NK-92 (cell line): ENCODE results near the gene ANKRD22.

Experiments used
- DNase-seq: peaks from one replicate; lab custom pipeline; 2025; ENCODE audit not compliant: unreplicated experiment; lab: John Stamatoyannopoulos, UW

Gene ANKRD22

GRCh38 chr10:88879534-88880281 lies 28.1 kb upstream of the ANKRD22 start, which contains the start of gene STAMBPL1:
Gene STAMBPL1 (plus strand): TSS chr10:88880245. CDS start chr10:88901709, 21,464 bp downstream.
- no peak for DNase-seq

DNA sequence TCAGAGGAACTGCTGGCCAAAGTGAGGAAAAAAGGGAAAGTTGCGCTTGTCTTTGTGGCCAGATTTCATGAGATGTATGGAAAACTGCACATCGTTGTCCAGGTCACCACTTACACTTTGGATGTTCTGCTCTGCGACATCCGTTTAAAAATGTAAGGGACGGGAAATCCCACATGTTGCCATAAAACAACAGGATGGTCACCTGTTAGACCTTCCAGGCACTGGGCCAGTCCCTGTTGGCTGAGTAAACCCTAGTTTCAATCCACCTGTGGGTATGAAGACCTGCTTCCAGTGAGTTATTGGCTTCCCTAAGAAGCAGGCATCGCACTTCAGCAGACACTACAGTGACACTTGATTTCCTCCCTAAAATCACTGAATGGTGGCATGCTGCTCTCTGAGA lies 25.7 kb upstream of the ANKRD22 start:
- DNase-seq, result no peak

- DNase-seq, result no peak
Measured at GRCh38 chr10:88875081-88875480, 23.4 kb upstream of the ANKRD22 start.

DNA sequence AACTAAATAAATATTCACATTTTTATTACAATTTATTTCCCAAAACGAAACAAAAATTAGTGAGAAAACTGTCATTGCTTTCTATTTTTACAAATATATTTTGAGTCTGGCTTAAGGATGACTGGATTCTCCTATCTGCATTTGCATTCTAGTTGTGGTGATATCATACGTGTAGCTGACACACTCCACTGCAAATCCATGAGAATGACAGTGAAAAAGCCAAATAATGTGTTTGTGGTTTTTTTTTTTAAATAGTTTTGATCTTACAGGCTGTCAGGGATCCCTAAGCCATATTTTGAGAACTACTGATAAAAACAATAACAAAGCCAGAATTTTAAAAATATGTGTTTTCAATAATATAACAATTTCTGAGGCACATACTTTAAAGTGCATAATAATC lies 22.6 kb upstream of the ANKRD22 start:
- no peak for DNase-seq

DNA sequence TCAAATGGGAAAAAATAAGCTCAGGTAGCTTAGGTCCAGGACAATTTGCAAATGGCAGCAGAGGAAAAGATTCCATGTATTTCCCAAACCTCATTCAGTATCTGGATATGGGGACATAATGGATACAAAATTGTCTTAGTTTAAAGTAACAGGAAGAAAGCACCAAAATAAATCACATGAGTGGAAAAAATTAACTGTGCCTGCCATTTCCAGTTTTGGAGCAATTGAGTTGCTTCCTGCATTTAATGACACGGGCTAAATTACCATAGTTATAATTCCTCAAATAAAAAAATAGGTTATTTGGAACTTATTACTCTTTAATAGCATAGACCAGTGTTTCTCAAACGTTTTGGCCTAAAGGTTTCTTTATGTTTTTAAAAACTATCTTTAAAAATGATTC lies 22.1 kb upstream of the ANKRD22 start:
- DNase-seq, result no peak

GRCh38 chr10:88870089-88870488 lies 18.4 kb upstream of the ANKRD22 start:
- DNase-seq, result no peak

- DNase-seq, result no peak
Measured at GRCh38 chr10:88866454-88866853, 14.8 kb upstream of the ANKRD22 start.

DNA sequence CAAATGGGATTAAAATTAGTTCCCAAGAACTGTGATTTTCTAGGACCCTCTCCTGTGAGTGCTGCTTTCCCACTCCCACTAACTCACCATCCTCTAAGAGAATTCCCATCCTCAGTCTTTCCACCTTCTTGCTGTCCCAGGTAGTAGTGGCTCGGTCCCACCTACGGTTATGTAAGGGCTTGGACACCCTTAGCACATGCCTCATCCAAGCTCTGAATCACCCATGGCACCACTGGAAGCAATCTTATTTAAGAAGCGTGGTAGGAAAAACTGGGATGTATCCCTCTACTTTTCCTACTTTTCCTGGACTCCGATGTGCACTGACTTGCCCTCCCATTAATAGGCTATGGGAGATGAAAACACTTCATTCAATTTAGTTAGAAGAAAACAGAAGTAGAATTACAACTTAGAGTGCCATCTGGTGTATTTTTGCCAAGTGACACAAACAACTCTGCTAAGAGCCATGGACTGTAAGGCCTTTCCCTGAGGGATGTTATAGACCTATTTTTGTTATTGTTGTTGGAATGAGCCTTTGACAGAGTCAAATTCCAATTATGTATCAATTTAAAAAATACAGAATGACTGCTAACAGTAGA lies 13.7 kb upstream of the ANKRD22 start:
- no peak for DNase-seq

DNA sequence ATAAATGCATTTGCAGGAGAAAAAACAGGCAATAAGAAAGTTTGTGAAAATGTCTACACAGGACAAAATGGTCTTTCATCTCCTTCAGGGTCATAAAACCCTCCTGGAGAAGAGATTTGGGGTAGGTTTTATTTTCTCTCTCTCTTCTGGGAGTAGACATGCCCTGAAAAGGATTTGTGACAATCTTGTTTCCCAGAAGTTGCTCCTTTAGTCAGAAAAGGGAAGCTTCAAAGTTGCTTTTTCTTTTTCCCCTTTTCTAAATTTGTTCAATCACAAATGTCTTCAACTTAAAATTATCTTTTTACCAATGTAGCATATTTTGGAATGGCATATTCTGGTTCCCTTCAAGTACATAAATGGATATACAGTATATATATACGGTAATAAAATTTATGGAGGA lies 9.4 kb upstream of the ANKRD22 start:
- no peak for DNase-seq

GRCh38 chr10:88858491-88858890 lies 6.8 kb upstream of the ANKRD22 start:
- no peak for DNase-seq

DNA sequence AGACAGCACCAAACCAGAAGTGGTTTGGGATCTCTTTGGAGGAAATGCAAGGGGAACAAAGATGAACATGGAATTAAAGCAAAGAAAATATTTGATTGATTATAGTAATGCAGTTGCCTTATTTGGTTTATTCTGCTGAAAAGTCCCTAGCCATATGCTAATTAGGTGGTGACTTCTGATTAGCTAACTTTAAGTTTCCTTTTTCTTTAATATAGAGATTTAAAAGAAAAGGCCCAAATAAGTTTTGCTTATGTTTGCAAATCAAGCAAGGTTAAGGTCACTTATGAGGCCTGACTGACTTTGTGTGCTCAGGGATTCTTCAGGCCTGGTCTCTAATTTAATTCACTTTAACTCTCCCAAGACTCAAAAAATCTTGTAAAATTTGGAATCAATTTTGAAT lies 6.2 kb upstream of the ANKRD22 start:
- DNase-seq, result no peak

- no peak for DNase-seq
Measured at GRCh38 chr10:88854684-88855083, 3.0 kb upstream of the ANKRD22 start.

DNA sequence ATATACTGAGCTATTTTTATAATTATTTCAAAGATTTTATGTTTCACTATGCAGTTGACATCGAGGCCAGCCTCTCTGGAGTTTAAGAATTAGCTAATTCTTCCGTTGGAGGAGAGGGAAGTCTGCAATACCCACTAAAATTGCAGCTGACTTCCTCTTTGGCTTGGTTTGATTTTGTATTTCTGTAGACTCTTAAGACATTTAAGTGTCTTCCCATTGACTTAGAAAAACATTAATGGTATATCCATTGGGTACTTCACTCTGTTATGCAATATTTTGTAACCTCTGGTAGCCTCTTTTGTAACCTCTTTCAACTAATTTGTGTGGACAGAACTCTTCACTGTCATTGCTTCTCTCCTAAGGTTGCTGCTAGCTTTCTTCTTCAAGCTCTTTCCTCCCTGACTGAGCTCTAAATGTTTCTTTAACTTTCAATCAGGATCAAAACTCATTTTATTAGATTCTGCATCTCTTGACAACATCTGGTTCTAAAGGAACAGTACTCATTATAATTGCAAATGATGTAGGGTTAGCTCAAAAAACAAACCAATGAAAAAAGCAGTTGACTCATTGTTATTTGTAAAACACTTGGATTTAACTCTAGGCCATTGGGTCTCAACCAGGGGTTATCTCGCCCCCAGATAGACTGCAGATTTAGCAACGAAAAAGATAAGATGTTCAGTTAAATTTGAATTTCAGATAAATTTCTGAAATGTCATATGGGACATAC lies 1.7 kb upstream of the ANKRD22 start:
- DNase-seq, result no peak

GRCh38 chr10:88852327-88852726 lies 683 bp upstream of the ANKRD22 start:
- no peak for DNase-seq

DNA sequence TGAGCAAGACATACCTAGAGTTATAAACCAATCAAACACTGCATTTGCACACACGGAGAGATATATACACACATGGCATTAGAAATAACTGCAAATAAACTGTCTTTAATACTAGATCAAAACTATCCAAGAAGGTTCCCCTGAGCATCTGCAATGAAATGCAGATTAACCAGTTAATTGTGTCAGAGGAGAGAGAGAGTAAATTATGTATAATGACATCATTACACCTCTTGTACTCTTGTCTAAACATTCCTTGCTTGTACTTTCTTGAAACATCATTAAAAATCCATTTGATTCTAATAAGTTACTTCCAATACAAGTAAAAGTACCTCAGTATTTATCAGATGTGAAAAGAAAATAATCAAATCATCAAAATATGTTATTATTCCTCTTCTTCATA lies 932 bp downstream of the ANKRD22 start:
- DNase-seq, result no peak

DNA sequence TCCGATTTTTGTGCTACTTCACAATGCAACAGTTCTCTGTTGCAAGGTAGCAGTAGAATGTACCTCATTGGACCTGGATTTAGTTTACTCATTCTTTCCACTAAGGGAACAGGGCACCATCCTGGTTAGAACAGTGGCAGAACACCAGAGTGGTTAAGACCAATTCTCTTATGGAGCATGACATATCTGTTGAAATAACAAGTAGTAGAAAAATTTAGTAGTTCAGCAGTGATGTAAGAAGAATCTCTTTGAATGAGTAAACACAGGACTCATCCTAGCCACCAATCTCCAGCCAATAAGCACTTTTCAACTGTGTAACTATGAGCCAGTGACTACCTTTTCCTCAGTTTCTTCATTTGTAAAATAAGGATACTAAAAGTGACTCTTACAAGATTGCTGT lies 2.4 kb downstream of the ANKRD22 start:
- DNase-seq, result no peak

DNA sequence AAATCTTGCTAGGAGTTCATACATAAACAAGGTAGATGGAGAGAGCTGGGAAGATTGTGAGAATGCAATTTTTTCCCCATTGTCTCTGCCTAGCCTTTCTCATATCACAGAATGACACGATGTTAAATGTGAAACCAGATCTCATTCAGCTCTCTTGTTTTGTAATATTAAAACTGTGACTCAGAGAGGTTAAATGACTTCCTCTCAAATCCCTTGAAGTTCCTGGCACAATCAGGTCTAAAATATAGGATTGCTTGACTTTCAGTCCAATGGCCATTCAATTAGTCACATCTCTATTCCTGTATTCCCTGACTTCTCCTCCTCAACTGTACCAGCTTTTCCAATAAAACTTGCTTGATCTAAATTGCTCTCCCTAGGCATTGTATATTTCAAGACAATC lies 3.1 kb downstream of the ANKRD22 start:
- DNase-seq, result no peak

DNA sequence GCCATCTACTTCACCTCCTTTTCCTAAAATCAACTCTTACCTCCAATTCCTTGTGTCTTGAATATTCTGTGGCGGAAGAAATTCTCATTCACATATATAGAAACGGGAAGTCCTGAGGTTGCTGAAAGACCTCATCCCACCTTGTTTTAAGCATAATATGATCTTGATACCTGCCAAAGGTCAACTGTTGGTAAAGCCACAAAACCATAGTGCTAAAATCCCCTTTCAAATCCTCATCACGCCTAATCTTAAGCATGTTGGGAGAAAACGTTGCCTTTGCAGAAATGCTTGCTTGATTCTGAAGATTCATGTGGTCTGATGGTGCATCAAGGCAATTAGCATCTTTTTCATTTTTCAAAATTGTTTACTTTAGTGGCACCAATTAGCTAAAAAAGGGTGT lies 8.5 kb downstream of the ANKRD22 start:
- no peak for DNase-seq

DNA sequence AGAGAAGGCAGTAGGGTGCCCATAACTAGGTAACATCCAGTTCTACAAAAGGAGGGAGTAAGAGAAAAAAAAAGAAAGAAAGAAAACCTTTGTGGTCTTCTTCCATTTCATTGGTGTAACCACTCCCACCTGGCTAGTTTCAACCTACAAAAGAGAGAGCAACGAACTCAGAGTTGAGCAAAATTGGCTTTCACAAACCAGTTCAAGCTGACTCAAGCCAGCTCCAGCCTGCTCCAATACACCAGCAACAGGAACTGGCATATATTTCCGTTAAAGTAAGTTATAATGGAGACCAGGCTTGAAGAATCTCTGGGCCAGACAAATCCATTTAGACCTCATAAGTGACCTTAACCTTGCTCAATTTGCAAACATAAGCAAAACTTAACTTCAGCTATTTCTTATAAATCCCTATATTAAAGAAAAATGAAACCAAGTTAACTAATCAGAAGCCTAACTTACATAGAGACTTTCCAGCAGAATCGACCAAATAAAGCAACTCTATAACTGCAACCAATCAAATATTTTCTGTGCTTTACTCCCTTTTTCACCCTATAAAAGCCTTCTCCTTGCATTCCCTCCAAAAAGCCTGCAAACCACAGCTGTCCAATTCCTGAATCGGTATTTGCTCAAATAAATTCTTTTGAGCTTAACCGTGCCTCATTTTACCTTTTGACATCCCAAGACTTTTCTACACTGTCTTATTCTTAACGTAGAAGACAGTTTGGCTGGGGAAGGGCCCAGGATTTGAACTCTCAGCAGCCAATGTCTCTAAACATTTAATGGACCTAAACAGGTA lies 10.1 kb downstream of the ANKRD22 start:
- no peak for DNase-seq

- DNase-seq, result no peak
Measured at GRCh38 chr10:88840881-88841280, 10.8 kb downstream of the ANKRD22 start.

- no peak for DNase-seq
Measured at GRCh38 chr10:88840104-88840503, 11.5 kb downstream of the ANKRD22 start.
